PC-3 (cell line): ENCODE data around the gene CDC6.

Experiments used
- EZH2 ChIP-seq: fragments of 300-600 bp; sonication (generic); IDR thresholded peaks from one replicate; pipeline ENCODE4 v1.6.1; 2017; ENCODE audit warnings: antibody characterized with exemption, mild to moderate bottlenecking, low read length; ENCODE audit not compliant: unreplicated experiment
- TF ChIP-seq, protein P1 (sequence below): fragments of 300-600 bp; sonication (generic); conservative IDR thresholded peaks from 2 replicates; pipeline ENCODE4 v1.5.1; 2017; ENCODE audit warnings: antibody characterized with exemption, low read depth, mild to moderate bottlenecking, low read length

DNA sequence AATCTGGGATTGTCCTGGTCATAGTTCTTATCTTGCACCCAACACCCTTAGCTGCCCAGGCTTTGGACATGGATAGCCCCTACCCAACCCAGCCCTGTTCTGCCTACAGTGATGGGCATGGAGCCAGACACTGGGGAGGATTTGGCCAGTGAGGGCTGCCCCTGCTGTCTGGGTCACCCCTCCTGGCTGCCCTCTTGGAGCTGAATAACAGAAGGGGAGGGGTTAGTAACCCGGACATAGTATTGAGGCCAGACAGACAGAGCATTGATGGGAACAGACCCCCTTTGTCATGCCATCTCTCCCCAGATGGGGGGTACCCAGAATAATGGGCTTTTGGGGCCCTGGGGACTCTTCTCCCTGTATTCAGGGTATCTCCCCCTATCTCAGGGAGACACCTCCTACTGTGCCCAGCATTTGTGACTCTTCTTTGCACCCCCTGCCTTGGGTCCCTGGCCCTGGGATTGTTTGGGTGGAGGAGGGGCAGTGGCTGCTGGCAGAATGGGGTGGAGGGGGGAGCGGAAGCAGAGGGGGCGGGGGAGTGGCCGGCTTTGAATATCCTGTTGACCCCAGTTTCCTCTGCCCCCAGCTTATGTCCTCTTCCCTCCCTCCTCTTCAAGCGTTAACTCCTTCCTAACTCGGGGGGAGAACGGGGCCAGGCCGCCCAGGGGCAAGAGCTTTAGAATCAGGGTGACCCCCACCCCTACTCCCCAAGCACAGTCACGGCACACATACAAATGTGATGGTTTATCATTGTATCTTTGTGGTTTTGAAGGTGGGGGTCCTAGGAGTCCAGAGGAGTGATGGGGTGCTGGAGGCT lies 59.8 kb downstream of the CDC6 start:
- TF ChIP-seq EZH2, result no peak
- TF ChIP-seq, protein P1, sequence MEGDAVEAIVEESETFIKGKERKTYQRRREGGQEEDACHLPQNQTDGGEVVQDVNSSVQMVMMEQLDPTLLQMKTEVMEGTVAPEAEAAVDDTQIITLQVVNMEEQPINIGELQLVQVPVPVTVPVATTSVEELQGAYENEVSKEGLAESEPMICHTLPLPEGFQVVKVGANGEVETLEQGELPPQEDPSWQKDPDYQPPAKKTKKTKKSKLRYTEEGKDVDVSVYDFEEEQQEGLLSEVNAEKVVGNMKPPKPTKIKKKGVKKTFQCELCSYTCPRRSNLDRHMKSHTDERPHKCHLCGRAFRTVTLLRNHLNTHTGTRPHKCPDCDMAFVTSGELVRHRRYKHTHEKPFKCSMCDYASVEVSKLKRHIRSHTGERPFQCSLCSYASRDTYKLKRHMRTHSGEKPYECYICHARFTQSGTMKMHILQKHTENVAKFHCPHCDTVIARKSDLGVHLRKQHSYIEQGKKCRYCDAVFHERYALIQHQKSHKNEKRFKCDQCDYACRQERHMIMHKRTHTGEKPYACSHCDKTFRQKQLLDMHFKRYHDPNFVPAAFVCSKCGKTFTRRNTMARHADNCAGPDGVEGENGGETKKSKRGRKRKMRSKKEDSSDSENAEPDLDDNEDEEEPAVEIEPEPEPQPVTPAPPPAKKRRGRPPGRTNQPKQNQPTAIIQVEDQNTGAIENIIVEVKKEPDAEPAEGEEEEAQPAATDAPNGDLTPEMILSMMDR, result no peak
